ENCODE measurements around the gene CTSL.

The CTSL gene

DNA sequence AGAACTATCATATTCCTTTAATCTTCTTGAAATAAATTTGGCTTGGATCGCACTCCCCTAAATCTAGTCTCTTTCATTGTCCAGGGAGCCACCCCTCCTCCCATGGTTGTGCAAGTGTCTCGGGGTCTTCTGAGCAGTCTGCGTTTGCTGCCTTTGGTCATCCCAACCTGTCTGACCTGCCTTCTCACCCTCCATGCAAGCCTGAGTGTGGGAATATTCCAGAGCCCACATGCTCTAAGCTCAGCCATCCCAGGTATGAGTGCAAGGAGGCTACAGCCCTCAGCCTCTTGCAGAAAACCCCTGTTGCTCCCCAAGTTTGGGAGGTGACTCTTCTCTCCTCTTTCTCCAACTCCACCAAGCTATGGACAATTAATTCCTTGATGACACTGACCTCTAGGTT is 7.7 kb upstream of the CTSL start:
- Histone ChIP-seq H4K20me1 (ENCODE audit: insufficient read depth, low read length) (no peaks in the 10 kb centered on the region), H3K9ac (ENCODE audit: low read length) (no peak overlapping the region), H3K36me3 (ENCODE audit: insufficient read depth, low read length) (no peaks in the 10 kb centered on the region), H3K27me3 (ENCODE audit: insufficient read depth, low read length) (no peaks in the 10 kb centered on the region), H3F3A (ENCODE audit: insufficient read depth, low read length) (no peaks in the 10 kb centered on the region), H3K4me2 (ENCODE audit: low read length) (no peak overlapping the region), H3K4me3 (ENCODE audit: low read depth, low read length, poor library complexity, severe bottlenecking) (no peak overlapping the region), H3K4me1 (ENCODE audit: insufficient read depth, low read length, severe bottlenecking) (no peaks in the 10 kb centered on the region), H3K79me2 (ENCODE audit: insufficient read depth, low read length) (no peaks in the 10 kb centered on the region), H3K9me3 (ENCODE audit: low read length) (no peaks in the 10 kb centered on the region), H3K9me2 (ENCODE audit: low read depth, low read length) (no peaks in the 10 kb centered on the region), H3K27ac (ENCODE audit: low read depth, low read length, poor library complexity, severe bottlenecking) (no peak overlapping the region), H2AFZ (ENCODE audit: low read length) (no peak overlapping the region)
- TF ChIP-seq, protein P1, sequence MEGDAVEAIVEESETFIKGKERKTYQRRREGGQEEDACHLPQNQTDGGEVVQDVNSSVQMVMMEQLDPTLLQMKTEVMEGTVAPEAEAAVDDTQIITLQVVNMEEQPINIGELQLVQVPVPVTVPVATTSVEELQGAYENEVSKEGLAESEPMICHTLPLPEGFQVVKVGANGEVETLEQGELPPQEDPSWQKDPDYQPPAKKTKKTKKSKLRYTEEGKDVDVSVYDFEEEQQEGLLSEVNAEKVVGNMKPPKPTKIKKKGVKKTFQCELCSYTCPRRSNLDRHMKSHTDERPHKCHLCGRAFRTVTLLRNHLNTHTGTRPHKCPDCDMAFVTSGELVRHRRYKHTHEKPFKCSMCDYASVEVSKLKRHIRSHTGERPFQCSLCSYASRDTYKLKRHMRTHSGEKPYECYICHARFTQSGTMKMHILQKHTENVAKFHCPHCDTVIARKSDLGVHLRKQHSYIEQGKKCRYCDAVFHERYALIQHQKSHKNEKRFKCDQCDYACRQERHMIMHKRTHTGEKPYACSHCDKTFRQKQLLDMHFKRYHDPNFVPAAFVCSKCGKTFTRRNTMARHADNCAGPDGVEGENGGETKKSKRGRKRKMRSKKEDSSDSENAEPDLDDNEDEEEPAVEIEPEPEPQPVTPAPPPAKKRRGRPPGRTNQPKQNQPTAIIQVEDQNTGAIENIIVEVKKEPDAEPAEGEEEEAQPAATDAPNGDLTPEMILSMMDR (IDR thresholded peaks at IDR 0.05; ENCODE audit: low read length) = no peak
- TF ChIP-seq EZH2 (IDR thresholded peaks at IDR 0.05; ENCODE audit: borderline replicate concordance, low read length) = no peak

DNA sequence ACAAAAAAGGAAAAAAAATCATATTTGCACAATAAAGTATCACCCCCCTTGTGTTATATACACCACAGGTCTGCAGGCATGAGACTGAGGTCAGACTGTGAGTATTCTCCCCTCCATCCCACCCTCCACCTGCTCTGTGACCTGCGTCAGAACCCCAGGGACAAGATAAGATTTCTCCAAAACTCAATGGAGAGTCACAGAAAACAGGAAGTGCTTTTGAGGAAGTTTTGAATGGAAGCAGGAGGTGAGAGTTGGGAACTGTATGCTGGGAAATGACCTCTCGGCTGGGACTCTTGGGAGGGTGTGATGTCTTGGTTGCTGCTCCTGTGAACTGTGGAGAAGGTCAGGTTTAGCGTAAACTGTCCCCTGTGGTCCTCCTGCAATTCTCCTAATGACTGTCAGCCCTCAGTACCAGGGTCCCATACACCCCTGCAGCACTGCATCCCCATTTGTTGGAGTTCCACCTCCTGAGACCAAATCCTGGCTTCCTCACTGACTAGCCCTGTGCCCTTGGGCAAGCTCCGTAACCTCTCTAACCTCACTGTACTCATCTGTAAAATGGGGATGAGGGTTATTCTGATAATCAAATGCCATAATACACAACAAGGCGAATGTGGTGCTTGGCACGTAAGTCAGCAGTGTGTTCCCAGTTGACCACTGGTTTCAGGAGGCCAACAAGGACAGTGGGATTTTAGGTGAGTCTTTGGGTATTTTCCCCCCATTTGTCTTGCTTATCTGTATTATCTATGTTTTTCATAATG is 6.9 kb upstream of the CTSL start:
- Histone ChIP-seq H3K27ac (ENCODE audit: low read depth, low read length, poor library complexity, severe bottlenecking) (no peak overlapping the region), H3F3A (ENCODE audit: insufficient read depth, low read length) (no peaks in the 10 kb centered on the region), H3K4me3 (ENCODE audit: low read depth, low read length, poor library complexity, severe bottlenecking) (no peak overlapping the region), H3K9me2 (ENCODE audit: low read depth, low read length) (no peaks in the 10 kb centered on the region), H3K27me3 (ENCODE audit: insufficient read depth, low read length) (no peaks in the 10 kb centered on the region), H3K9ac (ENCODE audit: low read length) (no peak overlapping the region), H3K4me2 (ENCODE audit: low read length) (no peak overlapping the region), H3K4me1 (ENCODE audit: insufficient read depth, low read length, severe bottlenecking) (no peaks in the 10 kb centered on the region), H3K79me2 (ENCODE audit: insufficient read depth, low read length) (no peaks in the 10 kb centered on the region), H4K20me1 (ENCODE audit: insufficient read depth, low read length) (no peaks in the 10 kb centered on the region), H3K9me3 (ENCODE audit: low read length) (no peaks in the 10 kb centered on the region), H2AFZ (ENCODE audit: low read length) (no peak overlapping the region), H3K36me3 (ENCODE audit: insufficient read depth, low read length) (no peaks in the 10 kb centered on the region)
- TF ChIP-seq EZH2 (IDR thresholded peaks at IDR 0.05; ENCODE audit: borderline replicate concordance, low read length) = no peak
- TF ChIP-seq, protein P1 (IDR thresholded peaks at IDR 0.05; ENCODE audit: low read length) = no peak

DNA sequence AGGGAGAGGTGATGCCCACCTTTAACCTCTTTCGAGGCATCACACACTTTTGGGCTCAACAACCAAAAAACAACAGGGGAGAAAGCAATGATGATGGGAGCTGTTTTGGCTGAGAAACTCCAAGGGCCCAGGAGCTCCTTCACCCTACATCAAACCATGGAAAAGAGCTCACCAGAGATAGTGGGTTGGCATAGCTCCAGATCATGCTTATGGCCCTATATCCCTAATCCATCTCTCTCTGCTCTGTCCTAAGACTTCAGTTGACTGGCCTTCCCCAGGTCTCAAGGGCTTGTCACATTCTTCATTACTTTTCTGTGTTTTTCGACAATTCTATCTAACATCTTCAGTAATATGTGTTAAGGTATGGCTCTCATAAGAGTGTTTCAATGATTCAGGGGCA is 5.7 kb upstream of the CTSL start:
- Histone ChIP-seq H3K4me2 (ENCODE audit: low read length) (no peak overlapping the region), H3K27ac (ENCODE audit: low read depth, low read length, poor library complexity, severe bottlenecking) (no peak overlapping the region), H3K9ac (ENCODE audit: low read length) (no peak overlapping the region), H3K9me2 (ENCODE audit: low read depth, low read length) (no peaks in the 10 kb centered on the region), H3K36me3 (ENCODE audit: insufficient read depth, low read length) (no peaks in the 10 kb centered on the region), H3F3A (ENCODE audit: insufficient read depth, low read length) (no peaks in the 10 kb centered on the region), H2AFZ (ENCODE audit: low read length) (no peak overlapping the region), H3K79me2 (ENCODE audit: insufficient read depth, low read length) (no peaks in the 10 kb centered on the region), H3K4me1 (ENCODE audit: insufficient read depth, low read length, severe bottlenecking) (no peaks in the 10 kb centered on the region), H3K4me3 (ENCODE audit: low read depth, low read length, poor library complexity, severe bottlenecking) (no peak overlapping the region), H4K20me1 (ENCODE audit: insufficient read depth, low read length) (no peaks in the 10 kb centered on the region), H3K9me3 (ENCODE audit: low read length) (no peaks in the 10 kb centered on the region), H3K27me3 (ENCODE audit: insufficient read depth, low read length) (no peaks in the 10 kb centered on the region)
- TF ChIP-seq, protein P1 (IDR thresholded peaks at IDR 0.05; ENCODE audit: low read length) = no peak
- TF ChIP-seq EZH2 (IDR thresholded peaks at IDR 0.05; ENCODE audit: borderline replicate concordance, low read length) = no peak

Measured in OCI-LY1 (cell line).